Vagina (tissue), 2 donors: ENCODE results near the gene HSPBP1. TPM values are rescaled to one million over a fixed set of nuclear protein-coding genes. Genes with fewer than 3 reads are reported as not detected.

ENCODE experiments used
- DNase-seq, 2 donors: peaks; one replicate each; pipeline ENCODE4 v3.0.0-alpha.2; 2017; ENCODE audit errors: extremely low spot score in 2 of 2
- H3K27ac ChIP-seq: fragments of 200-600 bp; sonication (generic); one replicate; pipeline ENCODE4 v1.5.1; 2019
- H3K27me3 ChIP-seq: fragments of 200-600 bp; sonication (generic); one replicate; pipeline ENCODE4 v1.5.1; 2019
- H3K36me3 ChIP-seq, 2 donors: fragments of 200-600 bp; sonication (generic); one replicate each; pipeline ENCODE4 v1.5.1; 2017 to 2019
- H3K4me1 ChIP-seq: fragments of 200-600 bp; sonication (generic); one replicate; pipeline ENCODE4 v1.5.1; 2019
- H3K4me3 ChIP-seq, 2 donors: fragments of 200-600 bp; sonication (generic); 1 replicate in 1 of 2; 2 replicates in 1 of 2; pipeline ENCODE4 v1.5.1; 2016 to 2019
- H3K9me3 ChIP-seq: fragments of 200-600 bp; sonication (generic); one replicate; pipeline ENCODE4 v1.5.1; 2019
- CTCF ChIP-seq, 3 experiments: fragments of 450-650 bp in 2 of 3; fragments of 200-600 bp in 1 of 3; sonication (generic) in 1 of 3; IDR thresholded peaks; one replicate each; pipeline ENCODE4 v1.5.1; 2017 to 2019; ENCODE audit warnings: antibody characterized with exemption in 3 of 3, mild to moderate bottlenecking in 2 of 3, moderate library complexity in 2 of 3
- POLR2A ChIP-seq, 2 donors: fragments of 450-650 bp; IDR thresholded peaks; one replicate each; pipeline ENCODE4 v1.6.1; 2017; ENCODE audit warnings: antibody characterized with exemption in 2 of 2, mild to moderate bottlenecking in 2 of 2, moderate library complexity in 2 of 2
- POLR2AphosphoS5 ChIP-seq, 2 donors: sonication (generic); formaldehyde crosslinking; IDR thresholded peaks; one replicate each; pipeline ENCODE4 v1.9.0; 2017; ENCODE audit warnings: antibody characterized with exemption in 2 of 2, mild to moderate bottlenecking in 2 of 2, low read depth in 1 of 2; ENCODE audit not compliant: insufficient read depth in 1 of 2
- intact Hi-C: fragments of 100-400 bp; cut with DNase I; formaldehyde crosslinking; loops from one replicate; pipeline ENCODE4 v1.15.1; 2023
- total RNA-seq: library from RNA; depleted of rRNA; stranded (reverse); fragments of >200 nt; gene quantifications from one replicate; pipeline ENCODE4 v1.2.3, GENCODE V29; 2016

HSPBP1 gene
- total RNA-seq, 1 donor from 2014 or later, result 29.5 TPM

- intact Hi-C loops, result loop anchor here (10.0 kb wide), 2 partner anchors 70 to 200 kb away; partner anchors contain the start of genes IL11 and TMEM190
- TF ChIP-seq POLR2AphosphoS5 (IDR thresholded peaks at IDR 0.05; ENCODE audit: insufficient read depth in 1 of 2, low read depth in 1 of 2) (no peak), CTCF (IDR thresholded peaks at IDR 0.05) (no peak), POLR2A (IDR thresholded peaks at IDR 0.05) (no peak)
- H3K27ac ChIP-seq, result no peak overlapping the region
- no peaks in the 10 kb centered on the region for H3K27me3 ChIP-seq
- no peak overlapping the region for H3K4me3 ChIP-seq
- no peak for DNase-seq
- H3K36me3 ChIP-seq, result no peaks in the 10 kb centered on the region
- peaks cover 6% of the 10 kb centered on the region for H3K4me1 ChIP-seq
- H3K9me3 ChIP-seq, result no peaks in the 10 kb centered on the region
These were observed 25.1 kb upstream of the HSPBP1 start for GRCh38 chr19:55304980-55305379.

GRCh38 chr19:55304279-55304978 is 24.5 kb upstream of the HSPBP1 start:
- Histone ChIP-seq H3K9me3 (no peaks in the 10 kb centered on the region), H3K27me3 (no peaks in the 10 kb centered on the region), H3K4me1 (peaks cover 6% of the 10 kb centered on the region), H3K27ac (no peak overlapping the region), H3K36me3 (no peaks in the 10 kb centered on the region), H3K4me3 (no peak overlapping the region)
- intact Hi-C loops, result loop anchor here (10.0 kb wide), 2 partner anchors 70 to 200 kb away; partner anchors contain the start of genes IL11 and TMEM190
- TF ChIP-seq POLR2AphosphoS5 (IDR thresholded peaks at IDR 0.05; ENCODE audit: insufficient read depth in 1 of 2, low read depth in 1 of 2) (no peak), CTCF (IDR thresholded peaks at IDR 0.05) (no peak), POLR2A (IDR thresholded peaks at IDR 0.05) (no peak)
- no peak for DNase-seq

GRCh38 chr19:55303477-55303876 is 23.6 kb upstream of the HSPBP1 start:
- DNase-seq, result no peak
- intact Hi-C loops, result loop anchor here (10.0 kb wide), 2 partner anchors 71 to 201 kb away; partner anchors contain the start of genes IL11 and TMEM190
- H3K27ac ChIP-seq, result no peak overlapping the region
- H3K27me3 ChIP-seq, result no peaks in the 10 kb centered on the region
- peaks cover 6% of the 10 kb centered on the region for H3K4me1 ChIP-seq
- H3K4me3 ChIP-seq, result no peak overlapping the region
- TF ChIP-seq POLR2AphosphoS5 (IDR thresholded peaks at IDR 0.05; ENCODE audit: insufficient read depth in 1 of 2, low read depth in 1 of 2), result no peak
- TF ChIP-seq POLR2A (IDR thresholded peaks at IDR 0.05), result no peak
- H3K9me3 ChIP-seq, result no peaks in the 10 kb centered on the region
- no peaks in the 10 kb centered on the region for H3K36me3 ChIP-seq

GRCh38 chr19:55302318-55302703 is 22.4 kb upstream of the HSPBP1 start:
- H3K4me3 ChIP-seq, result peak overlapping the region in 1 of 2 donors; percentile 5
- H3K4me1 ChIP-seq, result peaks cover 6% of the 10 kb centered on the region
- intact Hi-C loops, result loop anchor here (10.0 kb wide), 2 partner anchors 72 to 202 kb away; partner anchors contain the start of genes IL11 and TMEM190
- DNase-seq, result no peak
- no peaks in the 10 kb centered on the region for H3K36me3 ChIP-seq
- no peak overlapping the region for H3K27ac ChIP-seq
- no peak for TF ChIP-seq POLR2A (IDR thresholded peaks at IDR 0.05)
- TF ChIP-seq CTCF (IDR thresholded peaks at IDR 0.05), result no peak
- TF ChIP-seq POLR2AphosphoS5 (IDR thresholded peaks at IDR 0.05; ENCODE audit: insufficient read depth in 1 of 2, low read depth in 1 of 2), result no peak
- H3K27me3 ChIP-seq, result no peaks in the 10 kb centered on the region
- no peaks in the 10 kb centered on the region for H3K9me3 ChIP-seq

GRCh38 chr19:55301459-55302317 is 21.8 kb upstream of the HSPBP1 start:
- H3K36me3 ChIP-seq, result no peaks in the 10 kb centered on the region
- intact Hi-C loops, result loop anchor here (10.0 kb wide), 2 partner anchors 73 to 203 kb away; partner anchors contain the start of genes IL11 and TMEM190
- no peaks in the 10 kb centered on the region for H3K27me3 ChIP-seq
- TF ChIP-seq CTCF (IDR thresholded peaks at IDR 0.05) (peak; percentile 93 to 97 (median 96)), POLR2A (IDR thresholded peaks at IDR 0.05) (no peak), POLR2AphosphoS5 (IDR thresholded peaks at IDR 0.05; ENCODE audit: insufficient read depth in 1 of 2, low read depth in 1 of 2) (peak; percentile 34 to 67)
- H3K4me3 ChIP-seq, result peak overlapping the region; percentile 5 to 43
- no peak for DNase-seq
- no peak overlapping the region for H3K27ac ChIP-seq
- H3K4me1 ChIP-seq, result peaks cover 6% of the 10 kb centered on the region
- no peaks in the 10 kb centered on the region for H3K9me3 ChIP-seq
